Stomach (tissue), 19 donors: ENCODE data around the gene NUMB. TPM values are rescaled to one million over a fixed set of nuclear protein-coding genes. Genes with fewer than 3 reads are reported as not detected.

Source experiments
- DNase-seq, 2 donors: peaks; one replicate each; pipeline versions ENCODE4 v3.0.0 to v3.0.0-alpha.2; 2013 to 2019
- H3K27ac ChIP-seq, 5 donors: fragments of 200-600 bp in 4 of 5; sonication (generic) in 4 of 5; one replicate each; pipeline ENCODE4 v1.5.1; 2013 to 2019; ENCODE audit warnings: mild to moderate bottlenecking in 1 of 5, moderate library complexity in 1 of 5
- H3K27me3 ChIP-seq, 3 donors: fragments of 200-600 bp; sonication (generic); one replicate each; pipeline ENCODE4 v1.5.1; 2017 to 2019; ENCODE audit warnings: mixed run types in 1 of 3
- H3K36me3 ChIP-seq, 4 donors: fragments of 200-600 bp; sonication (generic); 1 replicate in 3 of 4; 2 replicates in 1 of 4; pipeline ENCODE4 v1.5.1; 2016 to 2019
- H3K4me1 ChIP-seq, 4 donors: fragments of 200-600 bp; sonication (generic); one replicate each; pipeline ENCODE4 v1.5.1; 2016 to 2019
- H3K4me3 ChIP-seq, 4 donors: fragments of 200-600 bp; sonication (generic) in 3 of 4; one replicate each; pipeline ENCODE4 v1.5.1; 2016 to 2019; ENCODE audit warnings: mild to moderate bottlenecking in 1 of 4
- H3K9me3 ChIP-seq, 4 donors: fragments of 200-600 bp; sonication (generic); one replicate each; pipeline ENCODE4 v1.5.1; 2016 to 2019
- CTCF ChIP-seq, 7 experiments: fragments of 450-650 bp in 4 of 7; fragments of 200-600 bp in 3 of 7; sonication (generic) in 3 of 7; IDR thresholded peaks; one replicate each; pipeline ENCODE4 v1.5.1; 2016 to 2019; ENCODE audit warnings: antibody characterized with exemption in 7 of 7, control low read depth in 2 of 7, mild to moderate bottlenecking in 1 of 7
- EP300 ChIP-seq: sonication (generic); formaldehyde crosslinking; IDR thresholded peaks from one replicate; pipeline ENCODE4 v1.6.1; 2017; ENCODE audit warnings: antibody characterized with exemption
- POLR2A ChIP-seq, 4 donors: fragments of 450-650 bp; IDR thresholded peaks; one replicate each; pipeline ENCODE4 v1.6.1; 2016; ENCODE audit warnings: antibody characterized with exemption in 4 of 4, control low read depth in 2 of 4, mild to moderate bottlenecking in 1 of 4, moderate library complexity in 1 of 4
- POLR2AphosphoS5 ChIP-seq, 3 donors: sonication (generic); formaldehyde crosslinking; IDR thresholded peaks; one replicate each; pipeline ENCODE4 v1.6.1; 2016; ENCODE audit warnings: antibody characterized with exemption in 3 of 3
- WGBS, 5 donors: extraction: QIAGEN DNeasy Blood & Tissue Kit in 3 of 5; methylation state at CpG; one replicate each; pipeline versions ENCODE4 v1.1.5 to v1.1.7; 2013 to 2018; 5-methylcytosine and 5-hydroxymethylcytosine counted together
- intact Hi-C: fragments of 100-400 bp; cut with DNase I; formaldehyde crosslinking; loops from one replicate; pipeline ENCODE4 v1.15.1; 2023; ENCODE audit warnings: low total_unique reads
- long read RNA-seq, 10 donors: transcript quantifications; one replicate each; lab custom pipeline, GENCODE V29; 2026
- polyA plus RNA-seq, 3 donors: library from polyadenylated mRNA; stranded (reverse); fragments of 200-250 nt; gene quantifications; one replicate each; pipeline ENCODE4 v1.2.3, GENCODE V29; 2013
- total RNA-seq, 5 donors: library from RNA; depleted of rRNA; stranded (reverse); fragments of >200 nt; gene quantifications; one replicate each; pipeline versions ENCODE4 v1.1.0 to v1.2.3, GENCODE V29; 2014 to 2016
- donor health status: healthy with polysubstance abuse.
- donor health status: Bipolar disorder and iron deficiency.
- donor health status: healthy.

The NUMB gene
- 100 to 1,000 TPM in 2 of 5 donors, 10 to 100 TPM in 3; 43.7 to 135 (median 75.6) TPM for total RNA-seq
- polyA plus RNA-seq, result 10 to 100 TPM; 26.4 to 43.8 (median 26.6) TPM
- long read RNA-seq, donor 1, partial matches to known transcripts, result 0 of 3 reads
- long read RNA-seq, donor 1, other reads (novel, unspliced or antisense), result 0 of 3 reads
- long read RNA-seq, donor 2, partial matches to known transcripts, result 0 of 7 reads
- long read RNA-seq, donor 2, other reads (novel, unspliced or antisense), result 0 of 7 reads
- long read RNA-seq, donor 3, partial matches to known transcripts, result 0 of 5 reads
- long read RNA-seq, donor 3, other reads (novel, unspliced or antisense), result 0 of 5 reads
- long read RNA-seq, donor 4, partial matches to known transcripts, result 0 of 2 reads
- long read RNA-seq, donor 4, other reads (novel, unspliced or antisense), result 0 of 2 reads
- long read RNA-seq, donor 5, partial matches to known transcripts, result 0 of 8 reads
- long read RNA-seq, donor 5, other reads (novel, unspliced or antisense), result 0 of 8 reads
- long read RNA-seq, donor 6, transcript NUMB-211 (11 exons, 3,607 nt), result major isoform, 6 of 113 reads
- long read RNA-seq, donor 6, partial matches to known transcripts, result 93 of 113 reads
- long read RNA-seq, donor 6, other reads (novel, unspliced or antisense), result 0 of 113 reads
- long read RNA-seq, donor 7, partial matches to known transcripts, result 0 of 5 reads
- long read RNA-seq, donor 7, other reads (novel, unspliced or antisense), result 0 of 5 reads
- long read RNA-seq, donor 8, partial matches to known transcripts, result 0 of 7 reads
- long read RNA-seq, donor 8, other reads (novel, unspliced or antisense), result 0 of 7 reads
- long read RNA-seq, donor 9, partial matches to known transcripts, result 0 of 4 reads
- long read RNA-seq, donor 9, other reads (novel, unspliced or antisense), result 0 of 4 reads
- long read RNA-seq, donor 10, partial matches to known transcripts, result 0 of 3 reads
- long read RNA-seq, donor 10, other reads (novel, unspliced or antisense), result 0 of 3 reads

- H3K4me1 ChIP-seq, result peaks cover 58 to 88% (median 76%) of the 10 kb centered on the region in 4 donors
- H3K9me3 ChIP-seq, result no peaks in the 10 kb centered on the region
- DNase-seq, result peak; percentile 98 to 100
- peak within 1 kb of the TSS; percentile 94 to 97 (median 97) for H3K27ac ChIP-seq
- intact Hi-C loops, result no loop called here
- WGBS, 5 donors, result 0 to 1% (median 1%) methylated on average over 34 to 60 of the region's 60 CpGs
- TF ChIP-seq EP300 (no peak), CTCF (IDR thresholded peaks at IDR 0.05) (peak in 1 of 7 experiments; percentile 12), POLR2AphosphoS5 (IDR thresholded peaks at IDR 0.05) (peak; percentile 26 to 83 (median 81)), POLR2A (IDR thresholded peaks at IDR 0.05) (peak in 1 of 4 donors; percentile 47)
- peak within 1 kb of the TSS; percentile 90 to 100 (median 98) for H3K4me3 ChIP-seq
- H3K27me3 ChIP-seq, result no peaks in the 10 kb centered on the region
- no peaks in the 10 kb centered on the region for H3K36me3 ChIP-seq
These were observed at the start of gene NUMB for GRCh38 chr14:73458183-73458976. Gene NUMB (minus strand): TSS chr14:73458546. CDS start chr14:73355751, 102,795 bp downstream.

- DNase-seq, result no peak
- intact Hi-C loops, result no loop called here
- Histone ChIP-seq H3K4me1 (peaks cover 0 to 4% (median 0%) of the 10 kb centered on the region in 4 donors), H3K27ac (no peak overlapping the region), H3K36me3 (peaks cover 0 to 65% (median 22%) of the 10 kb centered on the region in 4 donors), H3K27me3 (no peaks in the 10 kb centered on the region), H3K4me3 (no peak overlapping the region), H3K9me3 (no peaks in the 10 kb centered on the region)
- TF ChIP-seq POLR2AphosphoS5 (IDR thresholded peaks at IDR 0.05), result no peak
- TF ChIP-seq CTCF (IDR thresholded peaks at IDR 0.05), result no peak
- no peak for TF ChIP-seq POLR2A (IDR thresholded peaks at IDR 0.05)
- TF ChIP-seq EP300, result no peak
- WGBS, 5 donors, result 88 to 93% (median 92%) methylated on average over 3 of the region's 3 CpGs
These were observed 45.3 kb upstream of the NUMB start for GRCh38 chr14:73503648-73504047.

GRCh38 chr14:73502017-73502619, 43.8 kb upstream of the NUMB start:
- intact Hi-C loops, result no loop called here
- no peaks in the 10 kb centered on the region for H3K27me3 ChIP-seq
- no peak overlapping the region for H3K4me3 ChIP-seq
- H3K36me3 ChIP-seq, result peaks cover 0 to 80% (median 27%) of the 10 kb centered on the region in 4 donors
- no peaks in the 10 kb centered on the region for H3K4me1 ChIP-seq
- DNase-seq, result no peak
- no peak overlapping the region for H3K27ac ChIP-seq
- WGBS, 5 donors, result 89 to 94% (median 92%) methylated on average over 11 of the region's 11 CpGs
- TF ChIP-seq CTCF (IDR thresholded peaks at IDR 0.05), result no peak
- no peak for TF ChIP-seq POLR2A (IDR thresholded peaks at IDR 0.05)
- no peak for TF ChIP-seq POLR2AphosphoS5 (IDR thresholded peaks at IDR 0.05)
- TF ChIP-seq EP300, result no peak
- H3K9me3 ChIP-seq, result no peaks in the 10 kb centered on the region
